GM20000 (cell line): ENCODE data around the gene PDS5A.
"Not testable (repeated sequence)": the region's sequence is repeated elsewhere in the genome, so short reads cannot be mapped to it uniquely, and the experiment has no call there.

Source experiments
- DNase-seq: peaks from one replicate; pipeline ENCODE4 v3.0.0; 2012; ENCODE audit warnings: low spot score
- TF ChIP-seq, protein P1 (sequence below): IDR thresholded peaks from 2 replicates; pipeline ENCODE4 v1.5.1; 2012; ENCODE audit warnings: mild to moderate bottlenecking, control low read depth; ENCODE audit errors: extremely low read depth, missing control alignments

Gene PDS5A

GRCh38 chr4:39947963-39948362, 29.7 kb downstream of the PDS5A start:
- no peak for DNase-seq
- TF ChIP-seq, protein P1, sequence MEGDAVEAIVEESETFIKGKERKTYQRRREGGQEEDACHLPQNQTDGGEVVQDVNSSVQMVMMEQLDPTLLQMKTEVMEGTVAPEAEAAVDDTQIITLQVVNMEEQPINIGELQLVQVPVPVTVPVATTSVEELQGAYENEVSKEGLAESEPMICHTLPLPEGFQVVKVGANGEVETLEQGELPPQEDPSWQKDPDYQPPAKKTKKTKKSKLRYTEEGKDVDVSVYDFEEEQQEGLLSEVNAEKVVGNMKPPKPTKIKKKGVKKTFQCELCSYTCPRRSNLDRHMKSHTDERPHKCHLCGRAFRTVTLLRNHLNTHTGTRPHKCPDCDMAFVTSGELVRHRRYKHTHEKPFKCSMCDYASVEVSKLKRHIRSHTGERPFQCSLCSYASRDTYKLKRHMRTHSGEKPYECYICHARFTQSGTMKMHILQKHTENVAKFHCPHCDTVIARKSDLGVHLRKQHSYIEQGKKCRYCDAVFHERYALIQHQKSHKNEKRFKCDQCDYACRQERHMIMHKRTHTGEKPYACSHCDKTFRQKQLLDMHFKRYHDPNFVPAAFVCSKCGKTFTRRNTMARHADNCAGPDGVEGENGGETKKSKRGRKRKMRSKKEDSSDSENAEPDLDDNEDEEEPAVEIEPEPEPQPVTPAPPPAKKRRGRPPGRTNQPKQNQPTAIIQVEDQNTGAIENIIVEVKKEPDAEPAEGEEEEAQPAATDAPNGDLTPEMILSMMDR, result no peak

DNA sequence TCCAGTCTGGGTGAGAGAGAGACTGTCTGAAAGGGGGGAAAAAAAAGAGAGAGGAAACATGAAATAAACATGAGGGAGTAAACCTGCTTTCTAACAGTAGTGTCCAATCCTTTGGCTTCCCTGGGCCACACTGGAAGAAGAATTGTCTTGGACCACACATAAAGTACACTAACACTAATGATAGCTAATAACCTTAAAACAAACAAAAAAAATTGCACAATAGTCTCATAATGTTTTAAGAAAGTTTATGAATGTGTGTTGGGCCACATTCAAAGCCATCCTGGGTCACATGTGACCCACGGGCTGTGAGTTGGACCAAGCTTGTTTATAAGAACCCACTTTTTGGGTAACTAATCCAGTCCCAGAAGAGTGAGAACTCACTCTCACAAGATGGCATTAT, 30.3 kb downstream of the PDS5A start:
- no peak for DNase-seq
- TF ChIP-seq, protein P1, result no peak

GRCh38 chr4:39944245-39944644, 33.5 kb downstream of the PDS5A start:
- not testable (repeated sequence) for DNase-seq

DNA sequence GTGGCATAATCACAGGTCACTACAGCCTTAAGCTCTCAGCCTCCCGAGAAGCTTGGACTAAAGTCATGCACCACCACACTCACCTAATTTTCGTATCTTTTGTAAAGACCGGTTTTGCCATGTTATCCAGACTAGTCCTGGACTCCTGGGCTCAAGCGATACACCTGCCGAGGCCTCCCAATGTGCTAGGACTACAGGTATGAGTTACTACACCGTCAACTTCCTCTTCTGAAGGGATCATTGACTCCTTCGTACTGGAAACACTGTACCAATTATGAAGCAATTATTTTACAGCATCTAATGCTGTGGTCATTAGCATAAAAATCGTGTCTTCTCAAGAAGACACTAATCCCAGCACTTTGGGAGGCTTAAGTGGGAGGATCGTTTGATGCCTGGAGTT, 35.2 kb downstream of the PDS5A start:
- TF ChIP-seq, protein P1, result no peak
- DNase-seq, result no peak

GRCh38 chr4:39941682-39942217, 36.0 kb downstream of the PDS5A start:
- no peak for DNase-seq

DNA sequence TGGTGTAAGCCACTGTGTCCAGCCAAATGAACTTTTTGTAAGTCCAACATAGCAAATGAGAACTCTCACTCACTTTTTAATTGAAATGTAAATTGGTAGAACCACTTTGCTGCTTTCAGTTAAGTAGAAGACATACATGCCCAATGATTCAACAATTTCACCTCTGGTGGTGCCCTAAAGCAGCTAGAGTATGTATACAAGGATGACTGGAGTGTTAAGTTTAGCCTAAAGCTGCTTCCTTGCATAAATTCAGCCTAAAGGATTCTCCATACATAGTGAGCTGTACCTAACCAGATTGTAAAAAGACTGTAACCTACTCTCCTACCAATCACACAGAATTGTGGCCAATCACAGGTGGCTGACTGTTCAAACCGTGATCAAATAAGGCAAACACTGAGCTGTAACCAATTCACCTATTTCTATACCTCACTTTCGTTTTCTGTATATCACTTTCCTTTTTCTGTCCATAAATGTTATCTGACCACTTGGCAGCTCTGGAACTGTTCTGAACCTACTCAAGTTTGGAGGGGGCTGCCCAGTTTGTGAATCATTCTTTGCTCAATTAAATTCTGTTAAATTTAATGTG, 39.9 kb downstream of the PDS5A start:
- TF ChIP-seq, protein P1, result no peak
- peak; percentile 15 for DNase-seq

More at GRCh38 chr4:39941682-39942217, 36.0 kb downstream of the PDS5A start:
- TF ChIP-seq, protein P1, result no peak

- TF ChIP-seq, protein P1, result no peak
These were observed 40.9 kb downstream of the PDS5A start for GRCh38 chr4:39936565-39937418.

More at GRCh38 chr4:39936565-39937418, 40.9 kb downstream of the PDS5A start:
- no peak for DNase-seq
